ENCODE measurements around the gene PKLR. TPM values are rescaled to one million over a fixed set of nuclear protein-coding genes. Genes with fewer than 3 reads are reported as not detected.

Gene PKLR
- total RNA-seq, 1 experiment from 2014 or later = not detected

- intact Hi-C loops (cut with micrococcal nuclease; ENCODE audit: unreplicated experiment) = loop anchor here (1.0 kb wide), 4 partner anchors 10 to 51 kb away; partner anchors contain the start of gene SCAMP3
- H3K4me1 ChIP-seq = 0 out of 2 replicates have a peak, but pooled peaks cover 8% of the 10 kb centered on the region
- Mint-ChIP-seq H3K27ac (ENCODE audit: unreplicated experiment) (peak overlapping the region; percentile 87), H3K27me3 (ENCODE audit: insufficient read depth, unreplicated experiment) (no peaks in the 10 kb centered on the region), H3K9me3 (ENCODE audit: unreplicated experiment) (no peaks in the 10 kb centered on the region), H3K36me3 (ENCODE audit: insufficient read depth, unreplicated experiment) (peaks cover 66% of the 10 kb centered on the region), H3K4me1 (ENCODE audit: low read depth, unreplicated experiment) (peaks cover 18% of the 10 kb centered on the region), H3K4me3 (ENCODE audit: unreplicated experiment) (peak overlapping the region; percentile 97)
- H3K36me3 ChIP-seq (ENCODE audit: control insufficient read depth, insufficient read depth, low read length) = peaks cover 10% of the 10 kb centered on the region
- H3K4me3 ChIP-seq (ENCODE audit: low read depth, low read length) = peak overlapping the region; percentile 75
- DNase-seq = no peak
- H3K9me3 ChIP-seq = no peaks in the 10 kb centered on the region
- TF ChIP-seq CTCF (IDR thresholded peaks at IDR 0.05; ENCODE audit: insufficient read depth in 1 of 2, low read depth in 1 of 2, low read length in 1 of 2, severe bottlenecking in 1 of 2, unreplicated experiment in 1 of 2) = no peak
- TSS peak; percentile 81 for BruUV-seq (replicated peaks)
- POLR2A ChIA-PET = interaction anchor here (0.6 to 2.0 kb wide), 14 partner anchors 11 to 587 kb away, joined by 3 to 18 read pairs (median 6); partner anchors contain the start of genes ENTREP3, FDPS, SCAMP3 and SYT11
- CTCF ChIA-PET = interaction anchor here (0.6 to 1.9 kb wide), 11 partner anchors 11 to 100 kb away, joined by 3 to 33 read pairs (median 7); partner anchors contain the start of genes ENTREP3, FDPS, KRTCAP2 and SCAMP3
- H3K27me3 ChIP-seq (replicated peaks; ENCODE audit: control insufficient read depth, insufficient read depth, low read length) = no peaks in the 10 kb centered on the region
These were observed 28.5 kb downstream of the PKLR start for GRCh38 chr1:155272466-155273342.

- no peak overlapping the region for H3K27ac Mint-ChIP-seq (ENCODE audit: unreplicated experiment)
- no peak for DNase-seq
- Histone ChIP-seq H3K4me3 (ENCODE audit: low read depth, low read length) (no peak overlapping the region), H3K27me3 (replicated peaks; ENCODE audit: control insufficient read depth, insufficient read depth, low read length) (no peaks in the 10 kb centered on the region), H3K9me3 (no peaks in the 10 kb centered on the region), H3K4me1 (0 out of 2 replicates have a peak, but pooled peaks cover 4% of the 10 kb centered on the region), H3K36me3 (ENCODE audit: control insufficient read depth, insufficient read depth, low read length) (peaks cover 13% of the 10 kb centered on the region)
- CTCF ChIA-PET = no interaction called here
- H3K36me3 Mint-ChIP-seq (ENCODE audit: insufficient read depth, unreplicated experiment) = peaks cover 88% of the 10 kb centered on the region
- peaks cover 7% of the 10 kb centered on the region for H3K4me1 Mint-ChIP-seq (ENCODE audit: low read depth, unreplicated experiment)
- POLR2A ChIA-PET = no interaction called here
- no peaks in the 10 kb centered on the region for H3K27me3 Mint-ChIP-seq (ENCODE audit: insufficient read depth, unreplicated experiment)
- no TSS peak for BruUV-seq (replicated peaks)
- no peaks in the 10 kb centered on the region for H3K9me3 Mint-ChIP-seq (ENCODE audit: unreplicated experiment)
- H3K4me3 Mint-ChIP-seq (ENCODE audit: unreplicated experiment) = no peak overlapping the region
- intact Hi-C loops (cut with micrococcal nuclease; ENCODE audit: unreplicated experiment) = no loop called here
- TF ChIP-seq CTCF (IDR thresholded peaks at IDR 0.05; ENCODE audit: insufficient read depth in 1 of 2, low read depth in 1 of 2, low read length in 1 of 2, severe bottlenecking in 1 of 2, unreplicated experiment in 1 of 2) = no peak
These were observed 31.9 kb downstream of the PKLR start for GRCh38 chr1:155269381-155269780.

- Mint-ChIP-seq H3K4me3 (ENCODE audit: unreplicated experiment) (no peak overlapping the region), H3K4me1 (ENCODE audit: low read depth, unreplicated experiment) (peaks cover 7% of the 10 kb centered on the region), H3K36me3 (ENCODE audit: insufficient read depth, unreplicated experiment) (peaks cover 96% of the 10 kb centered on the region), H3K9me3 (ENCODE audit: unreplicated experiment) (no peaks in the 10 kb centered on the region), H3K27ac (ENCODE audit: unreplicated experiment) (no peak overlapping the region), H3K27me3 (ENCODE audit: insufficient read depth, unreplicated experiment) (no peaks in the 10 kb centered on the region)
- Histone ChIP-seq H3K27me3 (replicated peaks; ENCODE audit: control insufficient read depth, insufficient read depth, low read length) (no peaks in the 10 kb centered on the region), H3K4me1 (no peaks in the 10 kb centered on the region), H3K36me3 (ENCODE audit: control insufficient read depth, insufficient read depth, low read length) (peaks cover 13% of the 10 kb centered on the region), H3K4me3 (ENCODE audit: low read depth, low read length) (no peak overlapping the region), H3K9me3 (no peaks in the 10 kb centered on the region)
- no peak for TF ChIP-seq CTCF (IDR thresholded peaks at IDR 0.05; ENCODE audit: insufficient read depth in 1 of 2, low read depth in 1 of 2, low read length in 1 of 2, severe bottlenecking in 1 of 2, unreplicated experiment in 1 of 2)
- ChIA-PET POLR2A (no interaction called here), CTCF (no interaction called here)
- BruUV-seq (replicated peaks) = no TSS peak
- intact Hi-C loops (cut with micrococcal nuclease; ENCODE audit: unreplicated experiment) = no loop called here
- no peak for DNase-seq
These were observed 32.6 kb downstream of the PKLR start for GRCh38 chr1:155268630-155269029.

Measured in Caco-2 (cell line).